SK-N-SH (cell line): ENCODE data around the gene CPS1. TPM values are rescaled to one million over a fixed set of nuclear protein-coding genes. Genes with fewer than 3 reads are reported as not detected.
A peak's percentile ranks its signal among the peaks of the same experiment; 100 is the strongest.

ENCODE experiments used
- CTCF ChIA-PET: fragments of 300-600, 350-600 bp; formaldehyde crosslinking; extraction: SDS; loops from one replicate; lab custom pipeline; 2021; lab: Yijun Ruan, JAX
- POLR2A ChIA-PET: fragments of 350-600 bp; sonication (Branson Sonifier 250); formaldehyde crosslinking; extraction: SDS; loops from one replicate; lab custom pipeline; 2020; ENCODE audit warnings: antibody characterized with exemption, inconsistent platforms; lab: Yijun Ruan, JAX
- DNase-seq: peaks from one replicate; pipeline ENCODE4 v3.0.0; 2012
- H2AFZ ChIP-seq: fragments of 200-600 bp; sonication (generic); 2 replicates; pipeline ENCODE4 v1.8.1; 2016; ENCODE audit warnings: antibody characterized with exemption, mild to moderate bottlenecking, low read depth
- H3F3A ChIP-seq: fragments of 200-600 bp; sonication (generic); replicated peaks from 2 replicates; pipeline ENCODE3; 2016; ENCODE audit warnings: antibody characterized with exemption, mild to moderate bottlenecking; ENCODE audit not compliant: insufficient read depth
- H3K27ac ChIP-seq, 2 experiments: fragments of 200-500 bp in 1 of 2; fragments of 200-600 bp in 1 of 2; sonication (Bioruptor generic) in 1 of 2; sonication (generic), shearing (Covaris generic) in 1 of 2; 2 replicates each; pipeline versions ENCODE4 v1.5.1 to v1.6.1; 2014 to 2016; ENCODE audit warnings: low read depth in 2 of 2, inconsistent platforms in 1 of 2, low read length in 1 of 2, mild to moderate bottlenecking in 1 of 2, mixed read lengths in 1 of 2
- H3K27me3 ChIP-seq: fragments of 200-600 bp; sonication (generic), shearing (Covaris generic); 2 replicates; pipeline ENCODE4 v1.6.1; 2016; ENCODE audit warnings: mixed run types; ENCODE audit not compliant: insufficient read depth
- H3K36me3 ChIP-seq, 2 experiments: fragments of 200-500 bp in 1 of 2; fragments of 200-600 bp in 1 of 2; sonication (Bioruptor generic) in 1 of 2; sonication (generic) in 1 of 2; replicated peaks in 1 of 2; 2 replicates each; pipeline versions ENCODE3 to v1.5.1; 2014 to 2016; ENCODE audit warnings: low read length in 1 of 2, mild to moderate bottlenecking in 1 of 2; ENCODE audit not compliant: insufficient read depth in 2 of 2, control insufficient read depth in 1 of 2
- H3K4me1 ChIP-seq, 2 experiments: fragments of 200-500 bp in 1 of 2; fragments of 200-600 bp in 1 of 2; sonication (Bioruptor generic) in 1 of 2; sonication (generic), shearing (Covaris generic) in 1 of 2; 2 replicates each; pipeline versions ENCODE4 v1.5.1 to v1.6.1; 2014 to 2016; ENCODE audit warnings: low read depth in 1 of 2, low read length in 1 of 2, mixed run types in 1 of 2; ENCODE audit not compliant: insufficient read depth in 2 of 2, control insufficient read depth in 1 of 2
- H3K4me2 ChIP-seq: fragments of 200-600 bp; sonication (generic), shearing (Covaris generic); 2 replicates; pipeline ENCODE4 v1.6.1; 2017; ENCODE audit warnings: mixed run types
- H3K4me3 ChIP-seq, 2 experiments: fragments of 200-500 bp in 1 of 2; fragments of 200-600 bp in 1 of 2; sonication (Bioruptor generic) in 1 of 2; sonication (generic), shearing (Covaris generic) in 1 of 2; 2 replicates each; pipeline versions ENCODE4 v1.5.1 to v1.8.1; 2014 to 2016; ENCODE audit warnings: low read depth in 2 of 2, inconsistent platforms in 1 of 2, low read length in 1 of 2, mild to moderate bottlenecking in 1 of 2, mixed read lengths in 1 of 2, moderate library complexity in 1 of 2
- H3K79me2 ChIP-seq: fragments of 200-600 bp; sonication (generic); 2 replicates; pipeline ENCODE4 v1.8.1; 2017; ENCODE audit warnings: mild to moderate bottlenecking; ENCODE audit not compliant: insufficient read depth
- H3K9ac ChIP-seq: fragments of 200-600 bp; sonication (generic); 2 replicates; pipeline ENCODE4 v1.6.1; 2017; ENCODE audit warnings: mixed run types
- H3K9me2 ChIP-seq: fragments of 200-600 bp; sonication (generic); 2 replicates; pipeline ENCODE4 v1.6.1; 2017; ENCODE audit warnings: mixed run types
- H3K9me3 ChIP-seq: fragments of 200-600 bp; sonication (generic); 2 replicates; pipeline ENCODE4 v1.6.1; 2017; ENCODE audit warnings: mixed run types, mild to moderate bottlenecking, moderate library complexity
- H4K20me1 ChIP-seq: fragments of 200-600 bp; sonication (generic); 2 replicates; pipeline ENCODE4 v1.6.1; 2017; ENCODE audit warnings: mild to moderate bottlenecking, mixed run types; ENCODE audit not compliant: insufficient read depth
- CHD2 ChIP-seq: fragments of 150-350 bp; IDR thresholded peaks from 2 replicates; pipeline ENCODE4 v1.6.1; 2018; ENCODE audit warnings: low read length; ENCODE audit not compliant: partially characterized antibody
- ELF1 ChIP-seq: IDR thresholded peaks from 2 replicates; pipeline ENCODE4 v1.4.0; 2012
- EP300 ChIP-seq, 2 experiments: IDR thresholded peaks; 2 replicates each; pipeline versions ENCODE4 v1.4.0 to v1.6.1; 2012; ENCODE audit warnings: borderline replicate concordance in 1 of 2, low read depth in 1 of 2, low read length in 1 of 2
- FOSL2 ChIP-seq: IDR thresholded peaks from 2 replicates; pipeline ENCODE4 v1.4.0; 2012; ENCODE audit warnings: low read depth, mild to moderate bottlenecking, moderate library complexity, borderline replicate concordance
- GATA2 ChIP-seq: sonication (generic); formaldehyde crosslinking; IDR thresholded peaks from 2 replicates; pipeline ENCODE4 v1.5.0; 2020; ENCODE audit warnings: mild to moderate bottlenecking, missing genetic modification reagents
- JUND ChIP-seq: IDR thresholded peaks from 2 replicates; pipeline ENCODE4 v1.4.0; 2012
- MAX ChIP-seq: IDR thresholded peaks from 2 replicates; pipeline ENCODE4 v1.4.0; 2012; ENCODE audit warnings: low read depth
- MEF2A ChIP-seq: IDR thresholded peaks from 2 replicates; pipeline ENCODE4 v1.4.0; 2012; ENCODE audit warnings: low read depth, borderline replicate concordance
- MXI1 ChIP-seq: IDR thresholded peaks from 2 replicates; pipeline ENCODE4 v1.6.1; 2012; ENCODE audit warnings: mild to moderate bottlenecking, low read depth, low read length, improper control_type of control experiment
- NFIC ChIP-seq: IDR thresholded peaks from 2 replicates; pipeline ENCODE4 v1.4.0; 2012; ENCODE audit warnings: borderline replicate concordance
- PBX3 ChIP-seq: IDR thresholded peaks from 2 replicates; pipeline ENCODE4; 2012
- POLR2AphosphoS5 ChIP-seq: IDR thresholded peaks from 2 replicates; pipeline ENCODE4 v1.6.1; 2012; ENCODE audit warnings: low read depth, low read length
- RAD21 ChIP-seq: IDR thresholded peaks from 2 replicates; pipeline ENCODE4 v1.6.1; 2012; ENCODE audit warnings: mild to moderate bottlenecking, low read length
- RCOR1 ChIP-seq: fragments of 150-350 bp; IDR thresholded peaks from 2 replicates; pipeline ENCODE4 v1.6.1; 2017; ENCODE audit warnings: antibody characterized with exemption, low read length
- RFX5 ChIP-seq: IDR thresholded peaks from 2 replicates; pipeline ENCODE4 v1.6.1; 2012; ENCODE audit warnings: mild to moderate bottlenecking, improper control_type of control experiment, low read length
- SIN3A ChIP-seq: IDR thresholded peaks from 2 replicates; pipeline ENCODE4 v1.6.1; 2012; ENCODE audit warnings: low read depth, mild to moderate bottlenecking, low read length, moderate library complexity, borderline replicate concordance
- SMC3 ChIP-seq: IDR thresholded peaks from 2 replicates; pipeline ENCODE4 v1.6.1; 2012; ENCODE audit warnings: low read depth, low read length, improper control_type of control experiment
- TCF12 ChIP-seq: IDR thresholded peaks from 2 replicates; pipeline ENCODE4 v1.4.0; 2012
- WGBS: methylation state at CpG from one replicate; pipeline ENCODE4 v1.1.6; 2017; ENCODE audit warnings: low lambda C conversion rate; 5-methylcytosine and 5-hydroxymethylcytosine counted together
- polyA plus RNA-seq, 3 experiments: library from polyadenylated mRNA; depleted of rRNA; stranded (reverse); fragments of >200 nt; gene quantifications; 2 replicates each; pipeline ENCODE4 v1.2.3, GENCODE V29; 2012
- TF ChIP-seq, protein P1 (sequence below): IDR thresholded peaks from 2 replicates; pipeline ENCODE4 v1.4.0; 2012; ENCODE audit warnings: low read depth, borderline replicate concordance
- TF ChIP-seq, protein P2 (sequence below): fragments of 150-350 bp; IDR thresholded peaks from 2 replicates; pipeline ENCODE4 v1.6.1; 2017; ENCODE audit warnings: antibody characterized with exemption, low read length, low read depth, borderline replicate concordance

CPS1 gene
- polyA plus RNA-seq, 1 of the 3 experiments (the other 2 are of a cell fraction) = 9.2 TPM

DNA sequence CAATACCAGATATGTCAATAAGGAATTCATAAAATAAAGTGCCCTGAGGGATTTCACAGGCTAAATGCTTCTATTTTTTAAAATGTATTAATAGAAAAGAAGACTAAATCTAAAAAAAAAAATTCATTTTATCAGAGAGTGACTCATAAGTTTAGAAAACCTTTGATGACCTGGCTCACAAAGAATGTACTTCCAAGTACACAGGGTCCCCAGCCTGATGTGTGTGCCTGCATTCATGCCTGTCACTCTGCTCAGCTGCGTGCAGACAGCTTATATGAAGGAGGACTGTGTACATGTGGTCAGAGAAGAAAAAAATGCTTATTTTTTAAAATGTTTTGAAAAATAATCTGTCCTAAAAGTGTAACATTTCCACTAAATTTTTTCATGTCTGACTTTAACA is 3.0 kb upstream of the CPS1 start:
- Histone ChIP-seq H3K9ac (no peak overlapping the region), H3K9me2 (no peaks in the 10 kb centered on the region; the same call in 1 of the 2 replicates), H3K36me3 (no peaks in the 10 kb centered on the region), H3F3A (peaks cover 3% of the 10 kb centered on the region), H3K79me2 (no peaks in the 10 kb centered on the region), H3K4me2 (no peak overlapping the region), H3K4me3 (no peak overlapping the region), H3K9me3 (no peaks in the 10 kb centered on the region), H3K27ac (no peak overlapping the region), H3K4me1 (peaks cover 0 to 5% of the 10 kb centered on the region in 2 experiments; a peak in 1 of 4 replicates), H3K27me3 (no peaks in the 10 kb centered on the region), H2AFZ (no peak overlapping the region), H4K20me1 (no peaks in the 10 kb centered on the region)
- ChIA-PET POLR2A (no interaction called here), CTCF (no interaction called here)
- no peak for DNase-seq
- no peak for TF ChIP-seq CHD2
- 0 out of 2 replicates have a peak, but pooled peaks have one; percentile 21 for TF ChIP-seq PBX3
- TF ChIP-seq JUND = peak; percentile 72
- TF ChIP-seq FOSL2 = peak; percentile 70
- no peak for TF ChIP-seq MAX
- WGBS = 53% methylated on average over 1 of the region's 1 CpG

DNA sequence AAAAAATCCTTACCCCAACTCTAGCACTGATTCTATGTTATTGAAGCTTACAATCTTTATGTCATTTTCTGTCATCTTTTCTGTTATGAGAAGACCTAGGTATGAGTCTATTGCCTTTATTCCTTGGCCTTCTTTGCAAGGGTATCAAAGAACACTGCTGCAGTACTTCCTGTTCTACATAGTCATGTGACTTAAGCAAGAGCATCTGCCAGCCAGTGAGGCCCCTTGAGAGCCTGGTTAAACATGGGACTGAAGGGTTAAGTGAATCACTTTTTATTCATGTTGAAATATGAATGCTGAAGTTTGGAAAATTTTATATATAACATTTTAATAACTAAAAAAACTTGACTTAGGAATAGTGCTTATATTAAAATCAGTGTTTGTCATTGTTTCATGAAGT is 844 bp upstream of the CPS1 start:
- DNase-seq = no peak
- Histone ChIP-seq H3K4me3 (no peak overlapping the region), H3K27ac (no peak overlapping the region), H4K20me1 (no peaks in the 10 kb centered on the region), H3K9me3 (no peaks in the 10 kb centered on the region), H2AFZ (no peak overlapping the region; the same call in 1 of the 2 replicates), H3K79me2 (no peaks in the 10 kb centered on the region), H3K9me2 (no peaks in the 10 kb centered on the region; the same call in 1 of the 2 replicates), H3K27me3 (no peaks in the 10 kb centered on the region), H3K4me1 (peaks cover 0 to 5% of the 10 kb centered on the region in 2 experiments; a peak in 1 of 4 replicates), H3K36me3 (peaks cover 0 to 3% of the 10 kb centered on the region in 2 experiments), H3F3A (no peaks in the 10 kb centered on the region), H3K9ac (no peak overlapping the region), H3K4me2 (no peak overlapping the region)
- CTCF ChIA-PET = no interaction called here
- POLR2A ChIA-PET = no interaction called here
- TF ChIP-seq SMC3 (no peak), FOSL2 (no peak), TCF12 (no peak), ELF1 (no peak), RFX5 (no peak), GATA2 (CRISPR knock-in tag) (no peak), POLR2AphosphoS5 (no peak), RCOR1 (no peak), NFIC (no peak), MEF2A (no peak), MAX (no peak), RAD21 (no peak), SIN3A (no peak), PBX3 (no peak), JUND (no peak), MXI1 (no peak), EP300 (IDR thresholded peaks at IDR 0.05; ENCODE audit: borderline replicate concordance in 1 of 2, low read depth in 1 of 2, low read length in 1 of 2) (no peak)
- TF ChIP-seq, protein P1, sequence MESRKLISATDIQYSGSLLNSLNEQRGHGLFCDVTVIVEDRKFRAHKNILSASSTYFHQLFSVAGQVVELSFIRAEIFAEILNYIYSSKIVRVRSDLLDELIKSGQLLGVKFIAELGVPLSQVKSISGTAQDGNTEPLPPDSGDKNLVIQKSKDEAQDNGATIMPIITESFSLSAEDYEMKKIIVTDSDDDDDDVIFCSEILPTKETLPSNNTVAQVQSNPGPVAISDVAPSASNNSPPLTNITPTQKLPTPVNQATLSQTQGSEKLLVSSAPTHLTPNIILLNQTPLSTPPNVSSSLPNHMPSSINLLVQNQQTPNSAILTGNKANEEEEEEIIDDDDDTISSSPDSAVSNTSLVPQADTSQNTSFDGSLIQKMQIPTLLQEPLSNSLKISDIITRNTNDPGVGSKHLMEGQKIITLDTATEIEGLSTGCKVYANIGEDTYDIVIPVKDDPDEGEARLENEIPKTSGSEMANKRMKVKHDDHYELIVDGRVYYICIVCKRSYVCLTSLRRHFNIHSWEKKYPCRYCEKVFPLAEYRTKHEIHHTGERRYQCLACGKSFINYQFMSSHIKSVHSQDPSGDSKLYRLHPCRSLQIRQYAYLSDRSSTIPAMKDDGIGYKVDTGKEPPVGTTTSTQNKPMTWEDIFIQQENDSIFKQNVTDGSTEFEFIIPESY = no peak
- TF ChIP-seq, protein P2, sequence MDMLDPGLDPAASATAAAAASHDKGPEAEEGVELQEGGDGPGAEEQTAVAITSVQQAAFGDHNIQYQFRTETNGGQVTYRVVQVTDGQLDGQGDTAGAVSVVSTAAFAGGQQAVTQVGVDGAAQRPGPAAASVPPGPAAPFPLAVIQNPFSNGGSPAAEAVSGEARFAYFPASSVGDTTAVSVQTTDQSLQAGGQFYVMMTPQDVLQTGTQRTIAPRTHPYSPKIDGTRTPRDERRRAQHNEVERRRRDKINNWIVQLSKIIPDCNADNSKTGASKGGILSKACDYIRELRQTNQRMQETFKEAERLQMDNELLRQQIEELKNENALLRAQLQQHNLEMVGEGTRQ = no peak
